Right lobe of liver (tissue), 4 donors: Measurements from ENCODE around the gene ADCY3.

Source experiments
- CTCF ChIP-seq, 4 donors: fragments of 200-600 bp in 3 of 4; fragments of 450-650 bp in 1 of 4; IDR thresholded peaks; one replicate each; pipeline versions ENCODE4 v1.5.1 to v1.8.0; 2016 to 2022; ENCODE audit warnings: antibody characterized with exemption in 4 of 4, mild to moderate bottlenecking in 2 of 4
- POLR2A ChIP-seq: fragments of 450-650 bp; IDR thresholded peaks from one replicate; pipeline ENCODE4 v1.6.1; 2017; ENCODE audit warnings: antibody characterized with exemption, mild to moderate bottlenecking
- donor health status: DM: no; HTN: no; CAD: no.
- donor health status: DM: no; HTN: no; CAD: no.
- donor health status: DM: no; HTN: yes; CAD: no.

- TF ChIP-seq CTCF (IDR thresholded peaks at IDR 0.05) (no peak), POLR2A (no peak)
These were observed 21.6 kb downstream of the ADCY3 start for GRCh38 chr2:24898122-24899109.
